ENCODE measurements around the gene LOXL4. TPM values are rescaled to one million over a fixed set of nuclear protein-coding genes. Genes with fewer than 3 reads are reported as not detected.

Gene LOXL4
- total and polyA plus RNA-seq, 12 donors: 0.61 to 14.4 (median 3.4) TPM

DNA sequence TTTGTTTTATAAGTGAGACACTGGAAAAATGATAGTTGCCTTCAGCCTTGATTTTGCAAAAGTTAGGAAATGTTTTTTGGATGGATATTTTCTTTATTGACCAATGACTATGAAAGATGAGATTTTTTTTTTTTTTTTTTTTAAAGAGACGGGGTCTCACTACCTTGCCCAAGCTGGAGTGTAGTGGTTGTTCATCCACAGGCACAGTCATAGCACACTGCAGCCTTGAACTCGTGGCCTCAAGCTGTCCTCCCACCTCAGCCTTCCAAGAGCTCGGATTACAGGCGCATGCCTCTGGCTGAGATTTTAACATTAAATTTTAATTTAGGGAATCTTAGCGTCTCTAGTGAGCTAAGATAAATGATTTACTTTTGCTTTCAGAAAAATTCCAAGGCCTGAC, 66.2 kb downstream of the LOXL4 start:
- Histone ChIP-seq H3K4me1 (replicated peaks in 1 of 2) (peaks cover 0 to 8% of the 10 kb centered on the region in 2 donors), H3K27me3 (no peaks in the 10 kb centered on the region), H3K9me3 (replicated peaks in 1 of 3) (no peaks in the 10 kb centered on the region), H3K36me3 (replicated peaks in 1 of 2) (no peaks in the 10 kb centered on the region), H3K4me3 (no peak overlapping the region), H3K27ac (no peak overlapping the region)
- intact Hi-C loops (cut with DNase I): no loop called here
- DNase-seq: no peak
- TF ChIP-seq POLR2A (IDR thresholded peaks at IDR 0.05): no peak
- TF ChIP-seq, protein P1, sequence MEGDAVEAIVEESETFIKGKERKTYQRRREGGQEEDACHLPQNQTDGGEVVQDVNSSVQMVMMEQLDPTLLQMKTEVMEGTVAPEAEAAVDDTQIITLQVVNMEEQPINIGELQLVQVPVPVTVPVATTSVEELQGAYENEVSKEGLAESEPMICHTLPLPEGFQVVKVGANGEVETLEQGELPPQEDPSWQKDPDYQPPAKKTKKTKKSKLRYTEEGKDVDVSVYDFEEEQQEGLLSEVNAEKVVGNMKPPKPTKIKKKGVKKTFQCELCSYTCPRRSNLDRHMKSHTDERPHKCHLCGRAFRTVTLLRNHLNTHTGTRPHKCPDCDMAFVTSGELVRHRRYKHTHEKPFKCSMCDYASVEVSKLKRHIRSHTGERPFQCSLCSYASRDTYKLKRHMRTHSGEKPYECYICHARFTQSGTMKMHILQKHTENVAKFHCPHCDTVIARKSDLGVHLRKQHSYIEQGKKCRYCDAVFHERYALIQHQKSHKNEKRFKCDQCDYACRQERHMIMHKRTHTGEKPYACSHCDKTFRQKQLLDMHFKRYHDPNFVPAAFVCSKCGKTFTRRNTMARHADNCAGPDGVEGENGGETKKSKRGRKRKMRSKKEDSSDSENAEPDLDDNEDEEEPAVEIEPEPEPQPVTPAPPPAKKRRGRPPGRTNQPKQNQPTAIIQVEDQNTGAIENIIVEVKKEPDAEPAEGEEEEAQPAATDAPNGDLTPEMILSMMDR (IDR thresholded peaks at IDR 0.05): no peak
- 79 to 87% (median 84%) methylated on average over 5 of the region's 5 CpGs for WGBS, 4 donors

Other genes with a start within 250 kb of the LOXL4 start
- gene CRTAC1, start 237.6 kb downstream of the LOXL4 start, total RNA-seq: under 1 TPM in 5 of 9 donors, not detected in 4; 0.11 to 0.97 (median 0.42) TPM
- 1 to 10 TPM in 1 of 3 donors, under 1 TPM in 2; 0.09 to 1.4 (median 0.72) TPM for gene CRTAC1, start 237.6 kb downstream of the LOXL4 start, polyA plus RNA-seq
- 10 to 100 TPM in 6 of 9 donors, 1 to 10 TPM in 3; 6.5 to 24.3 (median 10.1) TPM for gene R3HCC1L, start 133.5 kb downstream of the LOXL4 start, total RNA-seq
- 10 to 100 TPM in 1 of 3 donors, 1 to 10 TPM in 2; 6.7 to 14.7 (median 7.2) TPM for gene R3HCC1L, start 133.5 kb downstream of the LOXL4 start, polyA plus RNA-seq
- 10 to 100 TPM; 10.8 to 42.9 (median 24.7) TPM for gene PYROXD2, start 147.0 kb upstream of the LOXL4 start, total RNA-seq
- gene PYROXD2, start 147.0 kb upstream of the LOXL4 start, polyA plus RNA-seq: 10 to 100 TPM in 2 of 3 donors, 1 to 10 TPM in 1; 4.6 to 70.6 (median 43.3) TPM
- 10 to 100 TPM; 32.1 to 95.6 (median 72.1) TPM for gene HPS1, start 178.7 kb upstream of the LOXL4 start, total RNA-seq
- gene HPS1, start 178.7 kb upstream of the LOXL4 start, polyA plus RNA-seq: 10 to 100 TPM; 28.6 to 78.3 (median 50.8) TPM